Panc1 (cell line): ENCODE results near the gene UTF1. TPM values are rescaled to one million over a fixed set of nuclear protein-coding genes. Genes with fewer than 3 reads are reported as not detected.

Experiments used
- ATAC-seq: fragments of 200-7000 bp; cut with Tn5 transposase; 2 replicates; pipeline ENCODE4 v1.9.1; 2020; ENCODE audit warnings: mild to moderate bottlenecking, moderate library complexity
- Bru-seq: library from RNA; stranded (reverse); fragments of 400-500 nt; gene quantifications from one replicate; lab custom pipeline; 2021; lab: Mats Ljungman, UMichigan
- BruChase-seq, 2 experiments: library from RNA; stranded (reverse); fragments of 400-500 nt; gene quantifications; one replicate each; lab custom pipeline; 2021; lab: Mats Ljungman, UMichigan
- BruUV-seq: library from RNA; stranded (reverse); fragments of 400-500 nt; replicated peaks from 2 replicates; lab custom pipeline; 2021; lab: Mats Ljungman, UMichigan
- CTCF ChIA-PET: fragments of 300-600 bp; sonication (Branson Sonifier 250); formaldehyde crosslinking; loops from one replicate; lab custom pipeline; 2022; ENCODE audit warnings: antibody characterized with exemption; lab: Charles Lee
- POLR2A ChIA-PET: fragments of 300-600 bp; sonication (Branson Sonifier 250); formaldehyde crosslinking; loops from one replicate; lab custom pipeline; 2022; ENCODE audit warnings: antibody characterized with exemption; lab: Charles Lee
- DNase-seq: peaks from one replicate; pipeline ENCODE4 v3.0.0-alpha.2; 2010; ENCODE audit warnings: low read depth, low spot score
- H3K27ac ChIP-seq: 2 replicates; pipeline ENCODE4 v1.5.1; 2011; ENCODE audit warnings: mild to moderate bottlenecking, low read length, inconsistent platforms
- H3K27me3 ChIP-seq: fragments of 200-500 bp; sonication (Bioruptor generic); 2 replicates; pipeline ENCODE4 v1.6.0; 2014; ENCODE audit warnings: low read length, inconsistent platforms; ENCODE audit not compliant: control insufficient read depth, insufficient read depth
- H3K36me3 ChIP-seq: fragments of 200-500 bp; sonication (Bioruptor generic); 2 replicates; pipeline ENCODE4 v1.5.1; 2014; ENCODE audit warnings: inconsistent platforms, mild to moderate bottlenecking, low read length, moderate library complexity; ENCODE audit not compliant: control insufficient read depth, insufficient read depth
- H3K4me1 ChIP-seq: 2 replicates; pipeline ENCODE4 v1.5.1; 2011; ENCODE audit warnings: inconsistent platforms, mild to moderate bottlenecking, low read length, moderate library complexity; ENCODE audit not compliant: control insufficient read depth, insufficient read depth
- H3K4me3 ChIP-seq, 2 experiments: 2 replicates each; pipeline ENCODE4 v1.5.1; 2011 to 2012; ENCODE audit warnings: low read depth in 2 of 2, low read length in 2 of 2, mild to moderate bottlenecking in 2 of 2, inconsistent platforms in 1 of 2, moderate library complexity in 1 of 2
- H3K9me3 ChIP-seq: fragments of 200-500 bp; sonication (Bioruptor generic); 2 replicates; pipeline ENCODE4 v1.5.1; 2014; ENCODE audit warnings: low read depth, mild to moderate bottlenecking, inconsistent platforms, low read length, moderate library complexity; ENCODE audit not compliant: control insufficient read depth, insufficient read depth
- POLR2AphosphoS5 ChIP-seq: IDR thresholded peaks from 2 replicates; pipeline ENCODE4 v1.6.1; 2012; ENCODE audit warnings: mild to moderate bottlenecking, low read depth, low read length, moderate library complexity
- SIN3A ChIP-seq: IDR thresholded peaks from 2 replicates; pipeline ENCODE4 v1.6.1; 2012; ENCODE audit warnings: low read depth, mild to moderate bottlenecking, low read length, moderate library complexity, borderline replicate concordance; ENCODE audit not compliant: insufficient read depth
- TCF7L2 ChIP-seq: IDR thresholded peaks from 2 replicates; pipeline ENCODE4 v1.6.1; 2011; ENCODE audit warnings: mild to moderate bottlenecking, low read depth, low read length, inconsistent platforms
- in situ Hi-C: cut with HindIII; loops from 2 replicates; pipeline ENCODE4 v1.10.0; 2016; ENCODE audit warnings: low sequenced_read_pairs, low pct_unique_long_range_greater_than_20kb
- intact Hi-C: fragments of 100-400 bp; cut with micrococcal nuclease; formaldehyde crosslinking; loops from one replicate; pipeline ENCODE4 v1.10.0; 2022; ENCODE audit not compliant: unreplicated experiment
- long read RNA-seq: library from polyadenylated mRNA; unstranded; transcript quantifications from one replicate; pipeline ENCODE4 v2.0.0, GENCODE V29; 2021; ENCODE audit not compliant: unreplicated experiment
- polyA plus RNA-seq: library from polyadenylated mRNA; unstranded; fragments of >200 nt; gene quantifications from one replicate; pipeline ENCODE4 v1.2.1, GENCODE V29; 2012; ENCODE audit warnings: missing spikeins; ENCODE audit not compliant: insufficient read length
- total RNA-seq: library from RNA; stranded (reverse); gene quantifications from one replicate; pipeline ENCODE4 v1.2.1, GENCODE V29; 2021; ENCODE audit not compliant: unreplicated experiment
- TF ChIP-seq, protein P1 (sequence below), 2 experiments: IDR thresholded peaks; 2 replicates each; pipeline ENCODE4 v1.6.1; 2011 to 2012; ENCODE audit warnings: low read depth in 2 of 2, control low read depth in 1 of 2, low read length in 1 of 2, mild to moderate bottlenecking in 1 of 2, moderate library complexity in 1 of 2; ENCODE audit not compliant: insufficient read depth in 1 of 2
- TF ChIP-seq, protein P2 (sequence below): fragments of 450-650 bp; IDR thresholded peaks from 2 replicates; pipeline ENCODE4 v1.5.1; 2017; ENCODE audit warnings: mild to moderate bottlenecking

Gene UTF1, protein sequence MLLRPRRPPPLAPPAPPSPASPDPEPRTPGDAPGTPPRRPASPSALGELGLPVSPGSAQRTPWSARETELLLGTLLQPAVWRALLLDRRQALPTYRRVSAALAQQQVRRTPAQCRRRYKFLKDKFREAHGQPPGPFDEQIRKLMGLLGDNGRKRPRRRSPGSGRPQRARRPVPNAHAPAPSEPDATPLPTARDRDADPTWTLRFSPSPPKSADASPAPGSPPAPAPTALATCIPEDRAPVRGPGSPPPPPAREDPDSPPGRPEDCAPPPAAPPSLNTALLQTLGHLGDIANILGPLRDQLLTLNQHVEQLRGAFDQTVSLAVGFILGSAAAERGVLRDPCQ
- not detected for total RNA-seq
- polyA plus RNA-seq = not detected
- not detected for Bru-seq, nascent RNA
- BruChase-seq, experiment 1, labeled RNA remaining after a 2-hour chase = not detected
- not detected for BruChase-seq, experiment 2, labeled RNA remaining after a 6-hour chase
- long read RNA-seq = 0 reads

DNA sequence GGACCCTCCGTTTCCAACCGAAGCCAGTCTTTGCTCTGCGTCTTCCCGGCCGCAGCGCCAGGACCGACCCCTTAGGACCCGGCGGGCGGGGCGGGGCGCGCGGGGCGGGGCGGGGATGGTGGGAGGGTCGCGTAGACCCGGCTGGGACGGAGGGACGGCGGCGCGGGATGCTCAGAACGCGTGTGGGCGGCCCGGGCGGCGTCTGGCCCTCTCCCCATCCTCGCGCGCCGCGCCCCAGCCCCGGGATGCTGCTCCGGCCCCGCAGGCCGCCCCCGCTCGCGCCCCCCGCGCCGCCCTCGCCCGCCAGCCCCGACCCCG is at the start of gene UTF1:
UTF1 (plus strand) TSS at position 174 of the 318 bp plus-strand sequence; CDS start at position 246, 72 bp downstream.
- Histone ChIP-seq H3K4me3 (no peak within 1 kb of the TSS), H3K36me3 (no peaks in the 10 kb centered on the region), H3K4me1 (no peaks in the 10 kb centered on the region), H3K27ac (no peak within 1 kb of the TSS), H3K9me3 (no peaks in the 10 kb centered on the region), H3K27me3 (peaks cover 3% of the 10 kb centered on the region; the same call in 1 of the 2 replicates)
- no TSS peak for BruUV-seq
- TF ChIP-seq POLR2AphosphoS5 (no peak), SIN3A (no peak), TCF7L2 (no peak)
- TF ChIP-seq, protein P1, sequence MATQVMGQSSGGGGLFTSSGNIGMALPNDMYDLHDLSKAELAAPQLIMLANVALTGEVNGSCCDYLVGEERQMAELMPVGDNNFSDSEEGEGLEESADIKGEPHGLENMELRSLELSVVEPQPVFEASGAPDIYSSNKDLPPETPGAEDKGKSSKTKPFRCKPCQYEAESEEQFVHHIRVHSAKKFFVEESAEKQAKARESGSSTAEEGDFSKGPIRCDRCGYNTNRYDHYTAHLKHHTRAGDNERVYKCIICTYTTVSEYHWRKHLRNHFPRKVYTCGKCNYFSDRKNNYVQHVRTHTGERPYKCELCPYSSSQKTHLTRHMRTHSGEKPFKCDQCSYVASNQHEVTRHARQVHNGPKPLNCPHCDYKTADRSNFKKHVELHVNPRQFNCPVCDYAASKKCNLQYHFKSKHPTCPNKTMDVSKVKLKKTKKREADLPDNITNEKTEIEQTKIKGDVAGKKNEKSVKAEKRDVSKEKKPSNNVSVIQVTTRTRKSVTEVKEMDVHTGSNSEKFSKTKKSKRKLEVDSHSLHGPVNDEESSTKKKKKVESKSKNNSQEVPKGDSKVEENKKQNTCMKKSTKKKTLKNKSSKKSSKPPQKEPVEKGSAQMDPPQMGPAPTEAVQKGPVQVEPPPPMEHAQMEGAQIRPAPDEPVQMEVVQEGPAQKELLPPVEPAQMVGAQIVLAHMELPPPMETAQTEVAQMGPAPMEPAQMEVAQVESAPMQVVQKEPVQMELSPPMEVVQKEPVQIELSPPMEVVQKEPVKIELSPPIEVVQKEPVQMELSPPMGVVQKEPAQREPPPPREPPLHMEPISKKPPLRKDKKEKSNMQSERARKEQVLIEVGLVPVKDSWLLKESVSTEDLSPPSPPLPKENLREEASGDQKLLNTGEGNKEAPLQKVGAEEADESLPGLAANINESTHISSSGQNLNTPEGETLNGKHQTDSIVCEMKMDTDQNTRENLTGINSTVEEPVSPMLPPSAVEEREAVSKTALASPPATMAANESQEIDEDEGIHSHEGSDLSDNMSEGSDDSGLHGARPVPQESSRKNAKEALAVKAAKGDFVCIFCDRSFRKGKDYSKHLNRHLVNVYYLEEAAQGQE (IDR thresholded peaks at IDR 0.05; ENCODE audit: insufficient read depth in 1 of 2, low read depth in 2 of 2, low read length in 1 of 2) = no peak
- TF ChIP-seq, protein P2, sequence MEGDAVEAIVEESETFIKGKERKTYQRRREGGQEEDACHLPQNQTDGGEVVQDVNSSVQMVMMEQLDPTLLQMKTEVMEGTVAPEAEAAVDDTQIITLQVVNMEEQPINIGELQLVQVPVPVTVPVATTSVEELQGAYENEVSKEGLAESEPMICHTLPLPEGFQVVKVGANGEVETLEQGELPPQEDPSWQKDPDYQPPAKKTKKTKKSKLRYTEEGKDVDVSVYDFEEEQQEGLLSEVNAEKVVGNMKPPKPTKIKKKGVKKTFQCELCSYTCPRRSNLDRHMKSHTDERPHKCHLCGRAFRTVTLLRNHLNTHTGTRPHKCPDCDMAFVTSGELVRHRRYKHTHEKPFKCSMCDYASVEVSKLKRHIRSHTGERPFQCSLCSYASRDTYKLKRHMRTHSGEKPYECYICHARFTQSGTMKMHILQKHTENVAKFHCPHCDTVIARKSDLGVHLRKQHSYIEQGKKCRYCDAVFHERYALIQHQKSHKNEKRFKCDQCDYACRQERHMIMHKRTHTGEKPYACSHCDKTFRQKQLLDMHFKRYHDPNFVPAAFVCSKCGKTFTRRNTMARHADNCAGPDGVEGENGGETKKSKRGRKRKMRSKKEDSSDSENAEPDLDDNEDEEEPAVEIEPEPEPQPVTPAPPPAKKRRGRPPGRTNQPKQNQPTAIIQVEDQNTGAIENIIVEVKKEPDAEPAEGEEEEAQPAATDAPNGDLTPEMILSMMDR = no peak
- no peak for ATAC-seq
- ChIA-PET CTCF (no interaction called here), POLR2A (no interaction called here)
- in situ Hi-C loops = no loop called here
- intact Hi-C loops = no loop called here
- DNase-seq = no peak

GRCh38 chr10:133180965-133181639 is 48.9 kb upstream of the UTF1 start:
- Histone ChIP-seq H3K36me3 (no peaks in the 10 kb centered on the region), H3K4me3 (no peak overlapping the region), H3K9me3 (peaks cover 3% of the 10 kb centered on the region; the same call in 1 of the 2 replicates), H3K4me1 (no peaks in the 10 kb centered on the region), H3K27me3 (no peaks in the 10 kb centered on the region), H3K27ac (no peak overlapping the region)
- no TSS peak for BruUV-seq
- peak; percentile 8; the same call in 1 of the 2 replicates for ATAC-seq
- ChIA-PET CTCF (no interaction called here), POLR2A (no interaction called here)
- no peak for DNase-seq
- in situ Hi-C loops = no loop called here
- no peak for TF ChIP-seq POLR2AphosphoS5
- no peak for TF ChIP-seq TCF7L2
- TF ChIP-seq, protein P1 (IDR thresholded peaks at IDR 0.05; ENCODE audit: insufficient read depth in 1 of 2, low read depth in 2 of 2, low read length in 1 of 2) = no peak
- intact Hi-C loops = no loop called here
